HG03060 (cell line): Measurements from ENCODE around the gene SNN.

ENCODE experiments used
- ATAC-seq: cut with Tn5 transposase; IDR thresholded peaks from one replicate; pipeline ENCODE4 v1.9.1; 2021; ENCODE audit warnings: low read depth, moderate number of reproducible peaks; ENCODE audit not compliant: unreplicated experiment

The SNN gene

DNA sequence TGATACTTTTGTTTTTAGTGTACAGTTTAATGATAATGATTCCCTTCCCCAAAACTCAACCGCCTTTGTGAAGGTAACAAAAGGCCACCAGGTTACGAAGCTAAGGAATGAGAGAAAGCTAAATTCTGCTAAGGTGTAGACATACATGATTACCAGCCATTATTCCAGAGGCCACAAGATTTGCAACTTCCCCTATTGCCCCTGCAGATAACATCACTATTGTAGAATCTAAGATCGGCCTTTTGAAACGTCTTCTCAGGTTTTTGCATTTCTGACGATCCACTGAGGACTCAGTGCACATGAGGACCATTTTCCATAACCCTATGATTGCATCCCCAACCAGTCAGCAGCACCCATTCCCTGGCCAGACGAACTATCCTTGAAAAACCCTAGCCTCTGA is 33.9 kb upstream of the SNN start:
- no peak for ATAC-seq

DNA sequence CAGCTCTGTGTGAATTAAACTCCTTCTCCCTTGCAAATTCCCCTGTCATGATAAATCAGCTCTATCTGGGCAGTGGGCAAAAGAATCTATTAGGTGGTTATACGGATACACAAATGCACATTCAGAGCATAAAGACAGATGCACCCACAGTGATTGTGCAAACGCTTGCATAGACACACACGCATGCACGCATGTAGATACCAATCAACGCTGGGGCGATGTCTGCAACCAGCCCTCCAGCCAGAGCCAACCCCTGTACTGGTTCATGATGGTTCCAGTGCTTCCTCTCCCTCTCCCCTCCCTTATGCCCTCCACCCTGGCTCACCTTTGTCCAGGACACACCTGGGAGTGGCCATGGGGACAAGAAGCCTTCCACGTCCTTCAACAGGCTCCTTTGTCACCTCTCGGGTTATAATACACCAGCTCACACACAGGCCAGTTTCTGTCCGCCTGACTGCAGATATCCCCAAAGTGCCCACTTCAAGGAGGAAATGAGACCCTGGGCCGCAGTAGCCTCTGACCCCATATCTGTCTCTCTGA is 33.1 kb upstream of the SNN start:
- no peak for ATAC-seq

- no peak for ATAC-seq
Measured at GRCh38 chr16:11635679-11636171, 32.5 kb upstream of the SNN start.

DNA sequence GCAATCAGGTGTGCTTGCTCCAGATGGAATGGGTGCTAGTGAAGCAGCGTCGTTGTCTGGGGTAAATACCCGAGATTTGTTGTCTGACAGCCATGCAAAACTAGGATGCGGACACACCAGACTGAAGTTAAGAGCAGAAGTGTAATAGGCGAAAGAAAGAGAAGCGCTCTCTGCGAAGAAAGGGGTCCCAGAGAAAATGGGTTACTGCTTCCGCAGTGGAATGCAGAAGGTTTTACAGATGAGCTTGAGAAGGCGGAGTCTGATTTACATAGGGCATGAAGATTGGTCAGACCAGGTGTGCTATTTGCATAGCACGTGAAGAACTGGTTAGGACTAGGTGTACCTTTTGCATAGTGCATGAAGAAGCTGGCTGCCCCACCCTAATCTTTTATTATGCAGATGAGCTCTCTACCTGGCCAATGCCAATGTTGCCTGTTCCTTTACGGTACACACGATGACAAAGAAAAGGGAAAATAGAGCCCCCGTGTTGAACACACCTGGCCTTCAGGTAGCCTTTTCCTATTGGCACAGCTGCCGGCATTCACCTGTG is 32.0 kb upstream of the SNN start:
- ATAC-seq = no peak

GRCh38 chr16:11637320-11637719 is 30.9 kb upstream of the SNN start:
- no peak for ATAC-seq

GRCh38 chr16:11638140-11638539 is 30.1 kb upstream of the SNN start:
- ATAC-seq = no peak

GRCh38 chr16:11639008-11639562 is 29.2 kb upstream of the SNN start:
- no peak for ATAC-seq

GRCh38 chr16:11639925-11640899 is 28.0 kb upstream of the SNN start:
- no peak for ATAC-seq

GRCh38 chr16:11640987-11641817 is 27.1 kb upstream of the SNN start:
- no peak for ATAC-seq

DNA sequence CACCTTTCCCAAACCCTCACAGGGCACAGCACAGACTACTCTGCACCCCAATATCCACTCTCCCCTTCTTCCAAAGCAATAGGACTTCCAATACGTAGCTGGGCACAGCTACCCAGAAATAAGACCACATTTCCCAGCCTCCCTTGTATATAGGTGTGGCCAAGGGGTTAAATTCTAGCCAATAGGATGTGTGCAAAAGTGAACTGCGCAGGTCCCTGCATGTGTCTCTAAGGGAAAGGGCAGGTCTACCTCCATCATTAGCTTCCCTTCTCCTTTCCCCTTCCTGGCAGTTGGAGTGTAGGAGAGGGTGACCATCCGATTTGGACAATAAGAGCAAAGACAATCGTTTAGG is 25.5 kb upstream of the SNN start:
- no peak for ATAC-seq

GRCh38 chr16:11649276-11649675 is 19.0 kb upstream of the SNN start:
- no peak for ATAC-seq

GRCh38 chr16:11650641-11651591 is 17.3 kb upstream of the SNN start:
- no peak for ATAC-seq

DNA sequence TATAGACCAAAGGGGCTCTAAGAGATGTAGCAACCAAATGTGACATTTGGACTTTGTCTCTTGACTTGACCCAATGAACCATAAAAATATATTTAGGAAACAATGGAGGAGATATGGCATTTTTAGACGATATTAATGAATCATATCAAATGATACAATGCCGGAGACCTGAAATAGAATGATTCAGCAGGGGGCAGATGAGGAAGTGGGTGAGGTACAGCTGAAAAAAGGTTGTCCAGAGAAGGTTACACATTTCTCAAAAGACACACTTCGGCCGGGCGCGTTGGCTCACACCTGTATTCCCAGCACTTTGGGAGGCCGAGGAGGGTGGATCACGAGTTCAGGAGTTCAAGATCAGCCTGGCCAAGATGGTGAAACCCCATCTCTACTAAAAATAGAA is 16.5 kb upstream of the SNN start:
- no peak for ATAC-seq

DNA sequence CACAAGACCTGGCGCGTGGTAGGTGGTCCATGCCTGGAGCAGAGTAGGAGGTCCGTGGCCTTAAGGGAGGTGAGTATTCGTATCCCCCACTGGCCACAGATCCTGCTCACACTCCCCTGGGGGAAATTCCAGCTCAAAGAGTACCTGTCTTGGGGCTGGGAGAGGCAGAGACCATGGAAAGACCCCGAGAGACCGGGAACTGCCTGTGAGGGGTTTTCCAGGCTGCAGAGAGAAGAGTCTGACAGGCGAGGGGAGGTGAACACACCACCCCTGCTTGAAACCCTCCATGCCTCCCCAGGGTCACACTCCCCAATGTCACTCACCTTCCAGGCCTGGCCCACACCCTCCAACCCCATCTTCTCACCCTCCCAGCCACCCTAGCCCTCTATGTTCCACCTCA is 12.6 kb upstream of the SNN start:
- ATAC-seq = no peak

DNA sequence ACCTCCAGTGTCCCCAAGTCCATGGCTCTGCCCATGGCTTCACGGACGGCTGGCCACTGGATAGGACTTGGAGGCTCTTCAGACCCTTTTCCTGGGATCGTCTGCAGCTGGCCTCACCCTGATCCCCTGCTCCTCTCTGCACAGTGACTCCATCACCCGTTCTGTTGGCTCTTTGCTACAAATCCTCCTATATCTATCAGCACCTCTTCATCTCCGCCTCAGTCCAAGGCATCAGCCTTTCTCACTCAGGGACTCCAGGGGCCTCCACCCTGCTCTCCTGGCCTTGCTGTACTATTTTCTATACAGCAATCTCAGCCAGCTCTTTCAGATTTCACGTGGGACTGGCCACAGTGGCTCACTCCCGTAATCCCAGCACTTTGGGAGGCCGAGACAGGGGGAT is 10.7 kb upstream of the SNN start:
- no peak for ATAC-seq

- ATAC-seq = no peak
Measured at GRCh38 chr16:11658896-11659708, 9.2 kb upstream of the SNN start.

DNA sequence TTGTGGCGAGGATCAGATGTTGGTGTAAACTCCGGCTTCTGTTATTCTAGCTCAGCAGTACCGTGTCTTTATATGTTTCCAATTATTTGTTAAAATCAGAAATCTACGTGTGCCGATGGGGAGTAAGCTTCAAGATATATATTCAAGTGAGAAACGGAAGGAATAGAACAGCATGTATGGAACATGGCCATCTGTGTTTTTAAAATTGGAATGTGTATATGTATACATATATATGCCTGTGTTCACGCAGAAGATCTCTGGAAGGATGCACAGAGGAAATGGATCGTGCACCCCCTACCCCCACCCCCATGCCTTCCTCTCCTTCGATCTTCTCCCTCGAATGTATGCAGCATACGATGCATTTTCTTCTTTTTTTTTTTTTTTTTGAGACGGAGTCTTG is 7.7 kb upstream of the SNN start:
- ATAC-seq = no peak

DNA sequence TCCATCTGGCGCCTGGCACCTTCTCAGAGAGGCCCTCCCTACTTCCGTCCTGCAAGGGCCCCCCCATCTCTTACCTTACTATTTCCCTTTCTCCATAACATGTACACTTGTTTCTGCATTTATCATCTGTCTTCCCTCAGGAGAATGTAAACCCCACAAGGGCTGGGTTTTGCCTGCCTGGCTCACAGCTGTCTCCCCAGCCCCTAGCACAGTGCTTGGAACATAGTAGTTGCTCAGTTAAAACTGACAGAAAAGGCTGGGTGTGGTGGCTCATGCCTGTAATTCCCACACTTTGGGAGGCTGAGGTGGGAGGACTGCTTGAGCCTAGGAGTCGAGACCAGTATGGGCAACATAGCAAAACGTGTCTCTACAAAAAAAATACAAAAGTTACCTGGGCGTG is 5.7 kb upstream of the SNN start:
- ATAC-seq = no peak

- no peak for ATAC-seq
Measured at GRCh38 chr16:11665071-11665491, 3.2 kb upstream of the SNN start.
